GM19455 (cell line): ENCODE results near the gene CACNA1C.

Experiments
- ATAC-seq: cut with Tn5 transposase; IDR thresholded peaks from one replicate; pipeline ENCODE4 v1.9.1; 2021; ENCODE audit not compliant: unreplicated experiment

The CACNA1C gene

DNA sequence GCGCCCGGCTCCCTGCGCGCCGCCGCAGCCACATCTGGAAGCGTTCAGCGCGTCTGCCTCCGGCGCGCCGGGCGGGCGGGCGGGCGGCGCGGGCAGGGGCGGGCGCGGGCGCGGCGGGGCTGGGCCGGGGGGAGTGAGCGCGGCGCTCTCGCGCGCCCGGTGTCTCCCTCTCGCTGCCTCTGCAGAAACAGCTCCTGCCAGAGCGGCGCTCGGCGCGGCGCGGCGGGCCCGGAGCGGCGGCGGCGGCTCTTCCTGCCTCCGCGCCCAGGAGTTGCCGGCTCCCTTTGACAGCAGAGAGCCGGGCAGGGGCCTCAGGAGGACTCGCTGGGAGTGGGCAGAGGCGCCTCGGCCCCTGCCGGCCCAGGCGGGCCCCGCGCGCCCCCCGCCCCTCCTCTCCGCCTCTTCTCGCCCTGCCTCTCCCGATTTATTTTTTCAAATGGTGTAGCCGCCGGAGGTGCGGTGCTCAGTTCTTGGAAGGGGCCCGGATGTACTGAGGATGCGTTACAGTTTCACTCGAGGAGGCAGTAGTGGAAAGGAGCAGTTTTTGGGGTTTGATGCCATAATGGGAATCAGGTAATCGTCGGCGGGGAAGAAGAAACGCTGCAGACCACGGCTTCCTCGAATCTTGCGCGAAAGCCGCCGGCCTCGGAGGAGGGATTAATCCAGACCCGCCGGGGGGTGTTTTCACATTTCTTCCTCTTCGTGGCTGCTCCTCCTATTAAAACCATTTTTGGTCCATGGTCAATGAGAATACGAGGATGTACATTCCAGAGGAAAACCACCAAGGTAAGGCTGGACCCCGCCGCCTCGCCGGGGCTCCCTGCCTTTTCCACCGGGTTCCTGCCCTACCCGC lies at the start of gene CACNA1C:
Gene CACNA1C (plus strand): TSS at position 162 of the 853 bp plus-strand sequence. CDS start 576 bp downstream, at position 738.
- ATAC-seq, result no peak

DNA sequence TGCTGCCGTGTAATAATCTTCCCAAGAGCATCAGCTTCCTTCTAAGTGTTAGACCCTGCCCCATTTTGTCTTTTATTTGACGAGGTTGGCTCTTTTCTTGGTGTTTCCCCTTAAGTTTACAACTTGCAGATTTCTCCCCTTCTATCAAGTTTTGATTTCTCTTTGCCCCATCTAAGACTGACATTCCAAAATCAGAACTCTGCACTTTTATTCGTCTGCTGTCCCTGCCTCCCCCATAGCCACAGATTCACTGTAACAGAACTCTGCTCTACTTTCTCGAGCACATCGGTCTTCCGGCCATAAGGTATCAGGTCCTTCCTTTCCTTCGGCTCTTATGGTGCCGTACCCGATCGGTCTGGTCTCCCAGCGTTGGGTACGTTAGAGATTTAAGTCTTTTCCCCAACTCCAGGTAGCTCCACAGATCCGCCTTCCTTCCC lies 49.1 kb upstream of the CACNA1C start:
- peak; percentile 7 for ATAC-seq

DNA sequence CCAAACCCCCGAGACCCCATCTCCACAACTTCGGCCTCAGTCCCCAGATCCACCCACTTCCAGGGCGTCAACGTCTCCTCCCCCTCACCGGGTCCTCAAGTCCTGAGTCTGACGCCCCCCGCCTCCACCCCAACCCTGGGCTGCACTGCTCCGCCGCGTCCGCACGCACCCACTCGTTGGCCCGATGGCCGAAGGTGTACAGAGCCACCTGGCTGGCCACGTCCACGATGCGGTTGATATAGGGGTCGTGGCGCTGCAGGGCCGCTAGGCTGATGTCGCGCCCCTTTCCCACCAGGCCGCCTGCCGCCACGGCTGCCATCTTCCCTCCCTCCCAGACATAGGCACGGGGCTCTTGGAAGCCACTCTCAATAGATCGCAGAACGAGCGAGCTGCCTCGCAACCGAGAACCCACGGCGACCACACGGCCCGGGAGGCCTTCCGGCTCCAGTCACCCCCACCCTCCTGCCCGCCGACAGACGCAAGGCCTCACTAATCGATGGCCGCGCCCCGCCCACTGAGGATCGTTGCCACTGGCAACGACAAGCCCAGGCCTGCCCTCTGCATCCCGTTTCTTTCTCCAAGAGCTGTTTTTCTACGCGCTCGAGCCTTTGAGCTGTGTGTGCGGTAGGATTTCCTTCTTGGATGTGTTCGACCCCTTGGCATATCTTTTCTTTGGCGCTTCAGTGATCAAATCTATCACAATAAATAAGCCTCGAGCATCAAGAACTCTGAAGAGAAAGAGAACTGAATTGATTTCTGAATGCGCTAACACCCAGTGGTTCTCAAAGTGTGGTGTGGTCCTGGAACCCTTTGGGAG lies 48.5 kb upstream of the CACNA1C start, which contains the start of gene DCP1B:
Gene DCP1B (minus strand): TSS at position 345 of the 817 bp plus-strand sequence. CDS start 26 bp downstream, at position 319.
- peak; percentile 98 for ATAC-seq

- no peak for ATAC-seq
Measured at GRCh38 chr12:2008677-2009076, 44.1 kb upstream of the CACNA1C start.

DNA sequence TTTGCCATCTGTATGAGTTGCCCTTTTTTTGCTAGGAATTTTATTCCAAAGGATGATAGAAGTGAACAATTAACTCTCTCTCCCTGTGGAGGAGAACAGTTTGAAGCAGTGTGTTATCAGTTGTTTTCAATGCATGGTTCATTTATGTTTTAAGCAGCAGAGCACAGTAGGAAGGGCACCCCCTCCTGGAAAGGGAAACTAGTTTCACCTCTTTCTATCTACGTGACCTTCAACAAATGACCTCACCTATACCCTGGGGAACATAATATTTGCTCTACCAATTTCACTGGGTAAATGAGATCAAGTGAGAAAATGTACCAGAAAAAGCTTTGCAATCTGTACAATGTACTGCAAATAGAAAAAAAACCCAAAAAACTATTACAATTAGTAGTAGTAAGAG lies 43.2 kb upstream of the CACNA1C start:
- ATAC-seq, result no peak

DNA sequence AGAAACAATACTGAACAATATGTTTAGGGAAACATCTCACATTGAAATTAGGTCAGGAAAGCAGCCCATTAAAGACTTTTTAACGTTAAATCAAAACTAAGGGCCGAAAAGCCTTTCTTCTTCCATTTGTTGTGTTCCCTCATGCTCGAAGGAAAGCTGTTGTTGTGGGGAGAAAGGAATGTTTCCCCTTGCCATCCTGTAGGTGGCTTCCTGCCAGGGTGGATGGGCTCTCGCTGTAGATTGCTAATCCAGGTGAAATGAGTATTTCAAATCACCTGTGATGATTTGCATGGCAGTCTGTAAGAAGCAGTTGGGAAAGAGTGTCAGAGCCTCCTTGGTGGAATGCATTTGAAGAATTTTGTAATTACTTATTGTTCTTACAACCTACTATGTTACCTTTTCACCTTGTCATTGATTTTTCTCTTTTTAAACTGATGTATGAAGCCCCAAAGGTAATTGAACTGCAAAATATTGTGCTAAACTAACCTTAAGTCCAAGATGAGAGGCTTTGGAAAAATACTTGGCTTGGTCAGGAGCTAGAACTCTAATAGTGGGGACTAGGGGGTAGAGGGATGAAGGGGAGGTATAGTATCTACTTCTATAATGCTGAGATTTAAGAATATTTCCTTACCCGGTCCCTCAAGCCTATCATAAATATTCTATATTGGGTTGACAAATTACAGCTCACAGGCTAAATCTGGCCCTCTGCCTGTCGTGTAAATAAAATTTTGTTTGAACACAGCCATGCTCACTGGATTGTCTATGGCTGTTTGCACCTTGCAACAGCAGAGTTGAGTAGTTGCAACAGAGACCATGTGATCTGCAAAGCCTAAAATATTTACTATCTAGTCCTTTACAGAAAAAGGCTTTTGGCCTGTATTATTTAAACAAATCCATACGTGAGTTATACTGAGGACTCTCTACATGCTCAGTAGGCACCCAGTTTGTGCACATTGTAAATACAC lies 40.9 kb upstream of the CACNA1C start:
- ATAC-seq, result no peak

GRCh38 chr12:2013086-2013485 lies 39.7 kb upstream of the CACNA1C start:
- ATAC-seq, result no peak

- no peak for ATAC-seq
Measured at GRCh38 chr12:2013527-2014223, 39.1 kb upstream of the CACNA1C start.

GRCh38 chr12:2014231-2014630 lies 38.6 kb upstream of the CACNA1C start:
- no peak for ATAC-seq

DNA sequence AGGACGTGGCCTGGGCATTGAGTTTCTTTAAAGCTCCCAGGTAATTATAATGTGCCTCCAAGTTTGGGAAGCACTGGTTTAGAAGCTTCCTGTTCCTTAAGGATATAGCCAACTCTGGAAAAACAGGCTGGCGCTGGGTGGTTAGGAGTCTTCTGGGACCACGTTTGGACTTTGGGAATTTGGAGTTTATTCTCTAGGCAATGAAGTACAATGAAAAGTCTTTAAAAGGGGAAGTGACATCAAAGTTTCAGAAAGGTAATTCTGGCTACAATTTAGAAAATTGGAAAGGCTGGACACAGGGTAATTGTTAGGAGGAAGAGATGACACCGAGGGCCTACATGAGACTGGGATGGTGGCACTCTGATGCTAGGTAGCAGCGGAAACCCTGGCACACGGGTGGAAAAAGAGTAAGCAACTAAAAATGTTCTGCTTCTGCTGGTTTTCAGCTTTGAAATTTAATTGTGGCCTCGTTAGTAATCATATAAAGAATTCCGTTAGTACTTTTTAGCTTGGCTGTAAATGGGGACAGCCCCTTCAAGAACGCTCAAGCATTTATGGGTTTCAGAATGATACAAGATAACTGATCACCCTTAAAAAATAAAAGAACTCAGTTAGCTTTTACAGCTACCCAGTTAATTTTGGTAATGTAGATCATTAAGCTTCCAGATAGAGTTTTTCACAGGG lies 35.8 kb upstream of the CACNA1C start:
- ATAC-seq, result no peak

- ATAC-seq, result no peak
Measured at GRCh38 chr12:2017546-2018337, 35.0 kb upstream of the CACNA1C start.

GRCh38 chr12:2018391-2018790 lies 34.4 kb upstream of the CACNA1C start:
- ATAC-seq, result no peak

- no peak for ATAC-seq
Measured at GRCh38 chr12:2019126-2019525, 33.7 kb upstream of the CACNA1C start.

DNA sequence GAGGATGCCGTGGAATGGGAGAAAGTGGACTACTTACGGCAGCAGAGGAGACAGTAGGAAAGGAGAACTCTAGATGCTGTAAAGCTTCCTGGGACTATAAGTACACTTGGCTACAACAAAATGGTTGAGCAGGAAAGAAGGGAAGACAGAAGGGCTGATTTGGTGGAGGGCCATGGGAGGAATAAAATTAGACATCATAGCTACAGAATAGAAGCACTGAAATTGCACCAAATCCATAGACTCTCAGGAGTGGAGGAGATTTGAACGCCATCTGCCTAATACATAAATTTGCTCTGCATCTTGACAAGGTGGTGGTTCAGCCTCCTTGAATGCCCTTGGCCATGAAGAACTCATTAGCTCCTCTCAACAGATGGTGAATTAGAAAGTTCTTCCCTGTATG lies 32.3 kb upstream of the CACNA1C start:
- no peak for ATAC-seq

GRCh38 chr12:2023365-2023764 lies 29.4 kb upstream of the CACNA1C start:
- no peak for ATAC-seq

- ATAC-seq, result no peak
Measured at GRCh38 chr12:2027351-2027750, 25.4 kb upstream of the CACNA1C start.

GRCh38 chr12:2029851-2030250 lies 22.9 kb upstream of the CACNA1C start:
- ATAC-seq, result no peak

DNA sequence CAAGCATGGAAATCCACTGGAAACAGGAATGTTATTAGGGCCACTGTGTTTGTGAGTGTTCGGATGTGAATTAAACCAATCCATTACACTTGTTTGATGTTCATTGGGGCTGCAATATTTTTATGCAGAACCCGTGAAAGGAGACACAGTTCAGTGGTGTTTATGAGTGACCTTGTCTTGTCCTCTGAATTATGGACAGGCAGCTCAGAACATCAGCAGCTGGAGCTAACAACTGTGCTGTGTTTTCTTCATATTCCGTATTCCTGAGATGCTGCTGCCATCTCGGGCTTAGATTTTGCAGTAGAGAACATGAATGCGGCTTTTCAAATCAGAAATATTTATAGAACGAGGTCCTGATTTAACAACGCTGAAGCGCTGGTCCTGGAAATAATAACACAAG lies 20.3 kb upstream of the CACNA1C start:
- no peak for ATAC-seq
